Measurements from ENCODE around the gene TENM4.

Gene TENM4

GRCh38 chr11:79081471-79082031 is 359.3 kb downstream of the TENM4 start:
- no peak for TF ChIP-seq CTCF (IDR thresholded peaks at IDR 0.05; ENCODE audit: low read depth, low read length, poor library complexity, severe bottlenecking)
- TF ChIP-seq EZH2phosphoT487 (IDR thresholded peaks at IDR 0.05; ENCODE audit: borderline replicate concordance, low read length) = no peak

GRCh38 chr11:79080551-79080950 is 360.3 kb downstream of the TENM4 start:
- no peaks in the 10 kb centered on the region for H3K36me3 ChIP-seq (ENCODE audit: control insufficient read depth, low read length)
- no peaks in the 10 kb centered on the region for H3K9me3 ChIP-seq (ENCODE audit: control insufficient read depth, insufficient read depth, low read length)
- H3K4me1 ChIP-seq (ENCODE audit: control insufficient read depth, low read length) = no peaks in the 10 kb centered on the region
- no peaks in the 10 kb centered on the region for H3K9me2 ChIP-seq (replicated peaks; ENCODE audit: control insufficient read depth, low read length)
- no peak overlapping the region for H3K27ac ChIP-seq (ENCODE audit: low read depth, low read length)
- no peaks in the 10 kb centered on the region for H3K27me3 ChIP-seq (ENCODE audit: control insufficient read depth, low read length)
- no peak for TF ChIP-seq CTCF (IDR thresholded peaks at IDR 0.05; ENCODE audit: low read depth, low read length, poor library complexity, severe bottlenecking)
- no peak for TF ChIP-seq EZH2phosphoT487 (IDR thresholded peaks at IDR 0.05; ENCODE audit: borderline replicate concordance, low read length)
- H3K79me2 ChIP-seq (ENCODE audit: control insufficient read depth, low read length) = no peaks in the 10 kb centered on the region
- H3K4me2 ChIP-seq (ENCODE audit: low read length) = no peak overlapping the region
- no peaks in the 10 kb centered on the region for H4K20me1 ChIP-seq (ENCODE audit: control insufficient read depth, insufficient read depth, low read depth, low read length)
- no peaks in the 10 kb centered on the region for H3F3A ChIP-seq (ENCODE audit: control insufficient read depth, insufficient read depth)
- H3K4me3 ChIP-seq (ENCODE audit: low read length) = no peak overlapping the region

More at GRCh38 chr11:79081471-79082031, 359.3 kb downstream of the TENM4 start:
- Histone ChIP-seq H3K4me1 (ENCODE audit: control insufficient read depth, low read length) (no peaks in the 10 kb centered on the region), H3K4me2 (ENCODE audit: low read length) (no peak overlapping the region), H3K4me3 (ENCODE audit: low read length) (no peak overlapping the region), H3K79me2 (ENCODE audit: control insufficient read depth, low read length) (no peaks in the 10 kb centered on the region), H3K9me2 (replicated peaks; ENCODE audit: control insufficient read depth, low read length) (no peaks in the 10 kb centered on the region), H3K36me3 (ENCODE audit: control insufficient read depth, low read length) (no peaks in the 10 kb centered on the region), H3K27me3 (ENCODE audit: control insufficient read depth, low read length) (no peaks in the 10 kb centered on the region), H3F3A (ENCODE audit: control insufficient read depth, insufficient read depth) (no peaks in the 10 kb centered on the region), H4K20me1 (ENCODE audit: control insufficient read depth, insufficient read depth, low read depth, low read length) (no peaks in the 10 kb centered on the region), H3K27ac (ENCODE audit: low read depth, low read length) (no peak overlapping the region), H3K9me3 (ENCODE audit: control insufficient read depth, insufficient read depth, low read length) (no peaks in the 10 kb centered on the region)

DNA sequence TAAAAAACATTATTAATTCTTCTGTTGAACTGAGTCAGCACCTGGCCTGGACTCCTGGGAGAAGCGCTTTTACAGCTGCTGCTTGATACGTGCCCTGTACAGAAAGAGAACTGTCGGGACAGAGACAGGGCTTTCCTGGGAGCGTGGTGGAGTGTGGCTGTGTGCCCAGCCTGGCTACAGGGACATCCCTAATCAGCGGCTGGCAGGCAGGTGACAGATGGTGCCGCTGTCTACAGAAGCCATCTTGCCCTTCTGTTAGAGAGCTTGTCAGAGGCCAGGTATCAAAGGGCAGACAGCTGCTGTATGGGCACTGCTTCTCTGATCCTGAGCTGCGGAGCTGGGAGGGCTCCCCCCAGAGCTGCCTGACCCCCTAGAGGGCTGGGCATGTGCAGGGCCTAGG is 361.8 kb downstream of the TENM4 start:
- no peaks in the 10 kb centered on the region for H3K4me1 ChIP-seq (ENCODE audit: control insufficient read depth, low read length)
- no peak overlapping the region for H3K27ac ChIP-seq (ENCODE audit: low read depth, low read length)
- H3K9me3 ChIP-seq (ENCODE audit: control insufficient read depth, insufficient read depth, low read length) = no peaks in the 10 kb centered on the region
- H3K4me3 ChIP-seq (ENCODE audit: low read length) = no peak overlapping the region
- no peaks in the 10 kb centered on the region for H3K36me3 ChIP-seq (ENCODE audit: control insufficient read depth, low read length)
- no peaks in the 10 kb centered on the region for H3F3A ChIP-seq (ENCODE audit: control insufficient read depth, insufficient read depth)
- H3K9me2 ChIP-seq (replicated peaks; ENCODE audit: control insufficient read depth, low read length) = no peaks in the 10 kb centered on the region
- H4K20me1 ChIP-seq (ENCODE audit: control insufficient read depth, insufficient read depth, low read depth, low read length) = no peaks in the 10 kb centered on the region
- no peak for TF ChIP-seq EZH2phosphoT487 (IDR thresholded peaks at IDR 0.05; ENCODE audit: borderline replicate concordance, low read length)
- TF ChIP-seq CTCF (IDR thresholded peaks at IDR 0.05; ENCODE audit: low read depth, low read length, poor library complexity, severe bottlenecking) = no peak
- no peak overlapping the region for H3K4me2 ChIP-seq (ENCODE audit: low read length)
- H3K79me2 ChIP-seq (ENCODE audit: control insufficient read depth, low read length) = no peaks in the 10 kb centered on the region
- no peaks in the 10 kb centered on the region for H3K27me3 ChIP-seq (ENCODE audit: control insufficient read depth, low read length)

All from DOHH2 (cell line).